GDM1 (cell line): ENCODE results near the gene MBD4.
A peak's percentile ranks its signal among the peaks of the same experiment; 100 is the strongest.
"Not testable (repeated sequence)": the region's sequence is repeated elsewhere in the genome, so short reads cannot be mapped to it uniquely, and the experiment has no call there.

Source experiments
- DNase-seq: peaks from one replicate; lab custom pipeline; 2025; lab: John Stamatoyannopoulos, UW

MBD4 gene

GRCh38 chr3:129439817-129440617 lies at the start of gene MBD4, which contains the start of gene IFT122:
Gene MBD4, minus strand, starts transcription at chr3:129439948. Its CDS starts 115 bp downstream, at chr3:129439833.
Gene IFT122, plus strand, starts transcription at chr3:129440224. Its CDS starts 107 bp downstream, at chr3:129440331.
- DNase-seq = peak; percentile 100

GRCh38 chr3:129489258-129489657 lies 49.5 kb upstream of the MBD4 start:
- not testable (repeated sequence) for DNase-seq

DNA sequence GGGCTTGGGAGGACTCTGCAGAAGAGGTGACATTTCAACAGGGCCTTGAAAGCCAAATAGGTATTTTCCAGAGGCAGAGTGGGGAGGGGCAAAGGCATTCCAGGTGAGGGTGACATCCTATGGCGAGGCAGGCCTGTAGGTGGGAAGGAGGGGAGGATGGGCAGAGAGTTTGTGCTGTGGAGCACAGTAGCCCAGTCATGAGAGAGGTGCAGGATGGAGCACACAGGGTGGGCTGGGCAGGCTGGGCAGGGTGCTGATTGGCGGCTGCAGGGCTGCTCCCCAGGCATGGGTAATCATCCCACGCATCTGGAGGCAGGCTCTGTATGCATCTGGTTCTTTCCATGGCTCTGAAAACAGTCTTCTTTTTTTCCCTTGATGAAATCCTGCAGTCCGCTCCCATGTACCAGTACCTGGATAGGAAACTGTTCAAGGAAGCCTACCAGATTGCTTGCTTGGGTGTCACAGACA lies 48.2 kb upstream of the MBD4 start:
- not testable (repeated sequence) for DNase-seq

DNA sequence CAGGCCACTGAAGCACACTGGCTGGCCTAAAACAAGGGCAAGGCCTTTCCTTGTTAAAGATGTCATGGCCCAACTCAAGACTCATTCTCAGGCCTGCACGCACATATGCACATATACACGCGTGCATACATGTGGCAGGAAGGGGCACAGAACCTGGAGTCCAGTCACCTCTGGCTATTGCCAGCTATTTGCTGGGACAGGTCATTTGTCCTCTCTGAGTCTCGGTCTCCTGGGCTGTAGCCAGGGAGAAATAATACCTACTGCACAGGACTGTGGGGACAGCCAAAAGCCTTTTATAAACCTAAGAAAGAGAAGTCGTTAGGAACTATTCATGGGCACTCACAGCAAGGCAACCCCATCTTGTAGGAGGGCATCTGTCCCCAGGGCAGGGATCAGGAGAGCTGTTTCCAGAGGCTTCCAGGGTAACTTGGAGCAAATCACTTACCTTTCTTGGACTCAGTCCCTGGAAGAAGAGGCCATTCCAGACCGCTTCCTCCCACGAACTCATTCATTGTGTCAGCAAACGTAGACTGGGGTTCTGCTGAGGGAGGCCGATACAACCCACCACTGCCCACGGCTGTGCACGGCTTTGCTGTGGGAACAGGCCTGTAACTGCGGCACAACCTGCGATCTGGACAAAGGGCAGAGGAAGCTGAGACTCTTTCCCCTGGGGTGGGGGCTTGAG lies 47.6 kb upstream of the MBD4 start:
- DNase-seq = no peak

DNA sequence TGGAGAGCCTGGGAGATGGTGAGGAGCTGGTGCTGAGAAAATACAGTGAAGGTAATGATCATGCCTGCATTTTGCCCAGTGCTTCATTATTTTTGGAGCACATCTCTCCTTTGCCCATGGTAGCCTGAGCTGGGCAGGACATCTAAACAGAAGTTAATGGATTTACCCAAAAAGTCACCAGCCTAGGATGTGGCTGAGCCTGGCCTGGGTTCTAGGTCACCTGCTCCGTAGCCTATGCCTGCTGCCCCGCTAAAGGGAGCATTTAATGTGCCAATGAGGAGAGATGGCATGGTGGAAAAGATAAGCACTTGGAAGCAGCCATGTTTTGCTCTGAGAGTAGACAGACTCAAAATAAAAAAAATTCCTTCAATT lies 46.9 kb upstream of the MBD4 start:
- no peak for DNase-seq

DNA sequence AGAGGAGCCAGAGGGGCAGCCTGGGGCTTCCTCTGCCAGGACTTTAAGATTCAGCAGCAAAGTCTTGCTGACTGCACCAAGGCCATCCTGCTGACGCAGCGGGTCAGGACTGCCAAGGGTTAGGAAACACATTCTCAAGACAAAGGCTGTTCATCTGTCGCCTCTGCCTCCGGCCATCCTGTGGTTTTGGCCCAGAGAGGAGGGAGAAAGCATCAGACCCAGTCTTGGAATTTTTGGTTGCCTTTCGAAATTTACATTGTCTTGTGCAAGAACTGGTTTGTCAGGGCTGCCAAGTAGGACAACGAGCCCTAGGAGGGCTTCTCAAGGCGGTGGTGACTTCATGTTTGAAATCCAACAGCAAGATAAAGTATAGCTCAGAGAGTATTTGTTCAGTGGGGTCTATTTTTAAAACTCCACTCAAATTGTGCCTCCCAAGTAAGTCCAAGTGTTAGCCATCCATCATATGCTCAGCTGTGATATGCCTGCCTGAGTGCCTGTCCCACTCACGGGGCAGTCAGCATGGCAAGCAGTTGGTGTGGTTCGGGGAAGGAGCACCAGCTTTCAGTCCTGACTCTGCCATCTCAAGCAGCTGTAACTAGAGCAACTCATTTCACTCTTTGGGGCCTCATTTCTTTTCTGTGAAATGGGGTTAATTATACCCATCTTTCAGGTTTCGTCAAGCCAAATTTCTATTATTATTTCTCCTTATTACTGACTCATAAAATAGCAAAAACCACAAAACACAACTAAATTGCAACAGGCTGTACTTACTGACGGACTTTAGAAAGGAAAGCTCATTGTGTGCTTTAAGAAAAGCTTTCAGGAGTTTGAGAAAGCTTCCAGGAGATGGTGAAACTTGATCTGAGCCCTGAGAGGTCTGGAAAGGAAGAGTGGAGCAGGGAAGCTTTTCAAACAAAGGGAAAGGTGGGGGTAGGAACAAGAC lies 46.2 kb upstream of the MBD4 start:
- DNase-seq = no peak

DNA sequence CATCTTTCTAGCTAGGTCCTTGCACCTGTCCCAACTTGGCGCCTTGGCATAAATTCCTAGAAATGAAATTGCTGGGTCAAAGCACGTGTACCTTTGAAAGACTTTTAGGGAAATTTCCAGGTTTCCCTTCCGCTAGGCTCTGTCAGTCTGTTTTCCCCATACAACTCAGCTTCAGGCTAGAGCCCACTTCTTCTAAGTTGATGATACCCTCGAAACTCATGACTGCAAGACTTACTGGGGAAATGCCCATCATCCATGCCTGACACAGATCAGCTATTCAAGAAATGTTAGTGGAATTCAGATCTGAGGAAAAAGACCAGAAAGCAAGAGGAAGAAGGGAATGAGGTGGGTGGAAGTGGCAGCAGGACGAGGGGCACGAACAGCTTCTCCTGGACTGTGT lies 45.4 kb upstream of the MBD4 start:
- DNase-seq = not testable (repeated sequence)

- no peak for DNase-seq
These were observed 44.1 kb upstream of the MBD4 start for GRCh38 chr3:129483870-129484269.

- DNase-seq = no peak
These were observed 43.0 kb upstream of the MBD4 start for GRCh38 chr3:129482721-129483120.

DNA sequence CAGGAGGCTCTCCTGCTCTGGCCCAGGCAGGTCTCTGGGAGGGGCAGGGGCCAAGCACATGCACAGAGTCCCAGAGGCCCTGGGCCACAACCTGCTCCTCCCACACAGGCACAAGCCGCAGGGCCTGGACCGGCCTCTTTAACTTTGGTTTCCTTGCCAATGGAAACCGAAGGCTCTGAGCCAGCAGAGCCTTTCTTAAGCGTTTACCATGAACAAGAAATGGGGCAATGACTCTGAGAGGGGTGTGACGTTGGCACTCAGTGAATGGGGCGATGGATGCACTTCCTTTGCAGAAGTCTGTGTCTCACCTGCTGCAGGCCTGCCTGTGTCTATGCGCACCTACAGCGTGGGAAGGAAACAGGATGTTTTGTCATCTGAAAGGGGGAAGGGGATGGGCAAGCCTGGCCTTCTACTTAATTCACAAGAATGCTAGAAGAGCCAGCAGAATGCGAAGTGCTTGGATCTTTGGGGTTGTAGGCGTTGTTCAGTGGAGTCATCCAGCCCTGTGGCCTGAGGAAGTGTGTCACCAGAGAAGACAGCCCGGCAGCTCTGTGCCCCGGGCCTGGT lies 42.1 kb upstream of the MBD4 start:
- no peak for DNase-seq

GRCh38 chr3:129481225-129481765 lies 41.5 kb upstream of the MBD4 start:
- not testable (repeated sequence) for DNase-seq

- DNase-seq = no peak
These were observed 36.8 kb upstream of the MBD4 start for GRCh38 chr3:129476586-129476985.

DNA sequence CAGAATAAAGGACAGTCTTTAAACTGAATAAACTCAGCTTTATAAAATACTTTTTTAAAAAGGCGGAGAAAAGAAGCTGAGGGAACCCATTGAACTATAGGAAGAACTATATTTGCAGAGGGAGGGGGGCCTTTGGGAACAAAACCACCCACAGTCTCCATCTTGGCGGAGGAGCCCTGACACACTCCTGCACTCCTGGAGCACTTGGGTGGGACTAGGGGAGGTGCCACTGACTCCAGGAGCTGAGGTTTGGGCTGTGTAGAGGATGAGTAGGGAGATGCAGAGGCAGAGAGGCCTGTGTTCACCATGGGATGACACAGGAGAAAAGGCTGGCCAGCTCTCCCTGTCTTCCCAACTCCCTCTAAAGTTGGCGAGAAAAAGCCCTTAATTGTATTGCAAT lies 36.1 kb upstream of the MBD4 start:
- no peak for DNase-seq

DNA sequence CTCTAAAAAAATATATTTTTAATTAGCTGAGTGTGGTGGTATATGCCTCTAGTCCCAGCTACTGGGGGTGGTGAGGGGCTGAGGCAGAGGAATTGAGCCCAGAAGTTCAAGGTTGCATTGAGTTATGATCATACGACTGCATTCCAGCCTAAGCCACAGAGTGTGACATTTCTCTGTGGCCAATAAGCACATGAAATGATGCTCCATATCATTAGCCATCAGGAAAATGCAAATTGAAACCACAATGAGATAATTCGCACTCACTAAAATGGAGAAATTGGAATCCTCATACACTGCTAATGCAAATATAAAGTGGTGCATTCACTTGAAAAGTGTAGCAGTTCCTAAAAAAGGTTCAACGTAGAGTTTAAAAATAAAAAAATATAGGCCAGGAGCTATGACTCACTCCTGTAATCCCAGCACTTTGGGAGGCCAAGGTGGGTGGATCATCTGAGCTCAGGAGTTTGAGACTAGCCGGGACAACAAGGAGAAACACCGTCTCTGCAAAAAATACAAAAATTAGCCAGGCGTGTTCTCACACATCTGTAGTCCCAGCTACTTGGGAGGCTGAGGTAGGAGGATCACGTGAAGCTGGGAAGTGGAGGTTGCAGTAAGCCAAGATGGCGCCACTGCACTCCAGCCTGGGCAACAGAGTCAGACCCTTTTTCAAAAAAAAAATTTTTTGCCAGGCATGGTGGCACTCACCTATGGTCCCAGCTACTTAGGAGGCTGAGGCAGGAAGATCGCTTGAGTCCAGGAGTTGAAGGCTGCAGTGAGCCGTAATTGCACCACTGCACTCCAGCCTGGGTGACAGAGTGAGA lies 35.4 kb upstream of the MBD4 start:
- DNase-seq = no peak

DNA sequence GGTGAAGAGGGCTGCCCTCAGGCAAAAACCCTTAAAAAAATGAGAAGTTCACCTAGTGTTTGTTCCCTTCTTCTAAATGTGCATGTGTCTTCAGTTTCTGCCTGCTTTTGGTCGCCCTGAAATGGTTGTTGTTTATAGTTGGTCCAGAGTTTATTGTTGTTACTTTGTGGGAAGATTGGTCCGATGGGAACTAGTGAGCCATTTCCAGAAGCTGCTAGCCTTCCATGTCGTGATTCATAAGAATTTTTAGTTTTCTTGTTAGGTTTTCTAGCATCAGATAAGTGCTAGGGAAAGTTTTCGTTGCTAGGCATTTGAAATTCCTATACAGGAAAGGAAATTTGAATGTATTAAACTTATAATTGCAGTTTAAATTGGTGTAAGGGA lies 34.0 kb upstream of the MBD4 start:
- DNase-seq = no peak

DNA sequence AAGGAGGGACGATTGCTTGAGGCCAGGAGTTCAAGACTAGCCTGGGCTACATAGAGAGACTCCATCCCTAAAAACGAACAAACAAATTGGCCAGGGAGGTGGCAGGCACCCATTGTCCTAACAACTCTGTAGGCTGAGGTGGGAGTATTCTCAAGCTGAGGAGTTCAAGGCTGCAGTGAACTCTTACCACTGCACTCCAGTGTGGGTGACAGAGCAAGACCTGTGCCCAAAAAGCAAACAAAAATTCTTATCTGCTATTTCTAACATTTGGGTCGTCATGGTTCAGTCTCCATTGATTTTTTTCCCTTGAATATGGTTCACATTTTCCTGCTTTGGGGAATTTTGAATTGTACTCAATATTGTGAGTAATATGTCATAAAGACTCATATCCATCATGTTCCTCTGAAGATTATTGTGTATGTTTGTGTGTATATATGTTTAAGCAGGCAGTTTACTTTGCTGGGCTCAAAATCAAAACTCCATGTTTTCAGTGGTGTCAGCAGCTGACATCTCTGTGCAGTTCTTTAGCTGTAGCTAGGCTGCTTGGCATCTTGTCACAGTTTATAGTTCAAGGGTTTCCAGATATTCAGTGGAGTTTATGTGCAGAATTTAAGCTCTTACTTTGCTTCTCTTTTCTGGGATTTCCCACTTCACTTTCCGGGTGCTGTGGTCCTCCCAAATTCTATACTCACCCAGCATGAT lies 33.5 kb upstream of the MBD4 start:
- no peak for DNase-seq

DNA sequence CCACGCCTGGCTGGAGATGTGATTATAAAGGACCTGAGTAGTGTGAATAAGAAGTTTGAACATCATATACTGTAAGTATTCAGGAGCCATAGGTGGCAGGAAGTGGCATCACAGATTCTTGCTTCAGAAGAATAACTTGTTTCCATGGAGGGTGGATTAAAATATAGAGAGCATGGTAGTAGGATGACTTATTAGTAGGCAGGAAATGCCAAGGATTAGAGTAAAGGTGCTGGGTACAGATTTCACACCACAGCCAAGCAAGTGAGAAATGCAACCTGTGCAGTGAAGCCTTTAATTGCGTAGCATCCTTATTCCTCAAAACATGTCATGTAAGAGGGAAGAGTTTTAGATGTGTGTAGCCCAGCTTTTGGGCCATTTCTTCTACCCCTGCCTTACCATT lies 31.1 kb upstream of the MBD4 start:
- DNase-seq = no peak

GRCh38 chr3:129469026-129469425 lies 29.3 kb upstream of the MBD4 start:
- no peak for DNase-seq

- DNase-seq = no peak
These were observed 28.2 kb upstream of the MBD4 start for GRCh38 chr3:129467932-129468331.

DNA sequence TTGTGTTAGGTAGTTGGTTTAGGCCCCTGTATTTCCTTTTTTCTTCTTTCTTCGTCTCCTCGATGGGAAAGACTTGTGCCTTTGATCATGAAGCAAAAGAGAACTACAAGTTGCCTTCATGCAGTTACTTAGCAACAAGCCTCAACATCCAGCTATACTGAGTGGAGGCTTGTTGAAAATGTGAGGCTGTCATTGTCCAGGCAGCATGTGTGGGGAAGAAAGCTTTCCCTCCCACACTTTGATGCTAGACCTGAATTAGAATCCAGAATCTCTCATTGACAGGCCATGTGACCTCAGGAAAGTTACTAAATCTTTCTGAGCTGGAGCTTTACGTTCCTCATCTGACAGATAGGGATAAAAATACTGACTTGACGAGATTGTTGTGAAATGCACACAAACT lies 24.0 kb upstream of the MBD4 start:
- DNase-seq = no peak
